GM19372 (cell line): ENCODE data around the gene GCN1.

Experiments used
- ATAC-seq: cut with Tn5 transposase; IDR thresholded peaks from one replicate; pipeline ENCODE4 v1.9.1; 2021; ENCODE audit warnings: mild to moderate bottlenecking, low read depth, moderate library complexity; ENCODE audit not compliant: unreplicated experiment

GCN1 gene

DNA sequence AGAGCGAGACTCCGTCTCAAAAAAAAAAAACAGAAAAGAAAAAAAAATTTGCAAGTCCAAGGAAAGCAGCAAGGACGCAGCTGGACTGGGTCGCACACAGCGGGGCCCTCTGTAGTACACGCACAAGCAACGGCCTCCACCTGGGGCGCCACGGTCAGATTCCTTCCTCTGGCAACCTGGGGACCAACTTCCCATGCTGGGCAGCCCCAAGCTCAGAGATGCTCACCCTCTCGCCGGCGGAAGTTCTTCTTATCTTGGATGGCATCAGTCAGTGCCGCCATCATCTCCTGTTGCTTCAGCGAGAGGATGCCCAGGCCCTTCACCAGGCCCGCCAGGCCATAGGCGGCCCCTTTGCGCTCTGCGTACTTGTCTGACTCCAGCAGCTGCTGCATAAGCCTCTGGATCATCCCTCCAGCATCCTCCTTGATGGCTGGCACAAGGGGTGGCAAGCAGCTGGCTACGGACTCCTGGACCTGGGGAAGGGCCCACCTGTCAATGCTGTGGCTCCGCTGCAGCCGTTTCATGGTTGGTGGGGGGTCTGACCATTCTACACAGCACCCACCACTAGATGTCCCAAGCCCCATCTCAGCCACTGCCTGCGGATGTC lies 43.5 kb downstream of the GCN1 start:
- ATAC-seq = no peak

DNA sequence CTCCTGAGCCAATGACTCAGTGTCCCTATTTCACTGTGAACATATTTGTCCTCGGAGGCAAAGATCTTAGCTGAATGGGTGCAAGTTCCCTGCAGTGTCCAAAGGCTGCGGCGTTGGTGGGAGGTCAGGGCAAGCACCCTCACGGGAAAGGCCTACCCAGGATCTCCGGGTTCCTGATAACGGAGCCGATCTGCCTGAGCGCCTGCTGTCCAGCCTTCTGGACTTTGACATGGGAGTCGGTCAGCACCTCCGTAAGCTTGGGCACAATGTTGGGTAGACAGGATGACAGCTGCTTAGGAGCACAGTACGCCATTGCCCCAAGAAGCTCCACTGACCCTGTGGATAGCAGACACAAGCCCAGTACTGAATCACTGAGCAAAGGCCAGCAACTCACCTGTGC lies 46.5 kb downstream of the GCN1 start:
- no peak for ATAC-seq

DNA sequence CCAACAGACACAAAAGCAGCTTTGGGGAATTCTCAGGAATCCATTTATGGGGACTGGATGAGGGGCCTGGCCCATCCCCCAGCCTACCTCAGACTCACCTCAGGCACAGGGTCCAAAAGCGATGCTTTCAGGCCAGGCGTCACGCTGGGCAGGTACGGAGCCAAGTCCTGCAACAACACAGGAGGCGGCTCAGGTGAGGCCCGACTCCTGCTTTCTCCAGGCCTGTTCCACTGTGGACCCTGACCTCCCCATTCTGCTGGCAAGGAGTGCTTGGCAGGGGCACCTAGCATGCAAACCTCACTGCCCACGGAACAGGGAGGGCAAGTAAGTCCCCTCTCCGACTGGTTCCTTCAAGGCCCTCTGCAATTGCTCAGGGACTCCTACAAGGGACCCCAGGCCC lies 49.4 kb downstream of the GCN1 start:
- no peak for ATAC-seq

DNA sequence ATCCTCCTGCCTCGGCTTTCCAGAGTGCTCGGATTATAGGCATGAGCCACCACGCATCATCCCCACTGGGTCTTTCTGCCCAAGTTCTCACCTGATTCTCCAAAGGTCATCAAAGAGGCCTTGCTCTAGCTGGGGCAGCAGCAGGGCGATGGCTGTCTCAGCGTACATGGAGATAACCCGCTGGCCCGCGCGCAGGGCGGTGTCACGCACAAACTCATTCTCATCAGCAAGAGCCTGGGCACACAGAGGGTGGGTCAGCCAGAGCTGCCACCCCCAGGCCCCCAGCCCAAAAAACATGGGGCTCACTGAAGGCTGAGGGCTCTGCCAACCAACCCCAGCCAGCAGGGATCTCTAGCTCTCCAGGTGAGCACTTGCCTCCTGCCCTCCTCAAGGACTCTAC lies 50.3 kb downstream of the GCN1 start:
- ATAC-seq = no peak

DNA sequence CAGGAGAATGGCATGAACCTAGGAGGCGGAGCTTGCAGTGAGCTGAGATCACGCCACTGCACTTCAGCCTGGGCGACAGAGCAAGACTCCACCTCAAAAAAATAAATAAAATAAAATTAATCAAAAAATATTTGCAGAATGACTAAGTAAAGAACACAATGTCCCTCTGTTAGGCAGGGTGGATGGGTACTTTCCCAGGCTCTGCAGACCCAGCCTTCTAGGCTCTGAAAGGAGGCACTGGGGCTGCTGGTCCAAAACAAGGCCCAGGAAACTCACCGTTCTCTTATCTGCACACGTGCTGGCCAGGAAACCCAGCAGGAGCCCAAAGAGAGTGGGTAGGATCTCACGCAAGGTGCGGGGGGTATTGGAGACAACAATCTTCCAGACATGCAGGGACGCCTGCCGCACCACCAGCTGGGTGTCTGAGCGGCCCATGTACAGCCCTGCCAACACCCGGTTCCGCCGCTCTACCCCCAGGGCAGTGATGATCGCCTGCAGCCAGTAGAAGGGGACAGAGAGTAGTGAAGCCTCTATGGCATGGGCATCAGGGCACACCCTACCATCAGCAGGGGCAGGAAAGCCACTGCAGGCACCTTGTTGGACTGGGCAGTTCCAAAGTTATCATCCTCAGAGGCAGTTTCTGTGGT lies 52.2 kb downstream of the GCN1 start:
- ATAC-seq = no peak

DNA sequence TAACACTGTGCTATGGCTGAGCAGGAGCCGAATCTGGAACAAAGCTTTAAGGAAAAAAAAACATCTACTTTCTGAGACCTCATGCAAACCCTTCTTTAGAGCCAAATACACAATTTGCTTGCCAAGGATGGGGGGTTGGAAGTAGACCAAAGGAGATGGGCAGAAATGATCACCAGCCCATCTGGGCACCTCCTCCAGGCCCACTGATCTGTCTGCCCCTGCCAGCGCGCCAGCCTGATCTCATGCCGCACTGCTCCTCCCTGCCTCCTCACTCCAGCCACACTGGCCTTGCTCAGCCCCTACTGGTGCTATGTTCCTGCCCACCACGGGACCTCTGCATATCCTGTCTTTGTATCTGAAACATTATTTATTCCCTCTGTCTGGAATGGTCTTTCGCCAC lies 53.2 kb downstream of the GCN1 start:
- ATAC-seq = no peak

DNA sequence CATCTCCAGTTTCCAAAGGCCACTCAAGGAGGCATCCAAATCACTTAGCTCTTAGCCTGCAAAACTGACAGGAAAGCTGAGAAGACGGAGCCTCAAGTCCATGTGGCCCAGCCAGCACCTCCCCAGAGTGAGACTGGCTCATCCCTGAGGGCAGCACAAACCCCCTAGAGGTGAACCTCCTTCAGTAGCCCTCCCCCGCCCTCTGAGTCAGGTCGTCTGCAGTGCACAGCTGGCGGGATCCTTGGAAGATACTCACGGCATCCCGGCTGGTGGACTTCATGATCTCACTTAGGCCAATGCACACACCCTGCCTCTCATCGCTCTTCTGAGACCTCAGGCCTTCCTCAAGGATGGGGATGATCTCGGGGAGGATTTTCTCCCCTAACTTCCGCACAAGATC lies 53.9 kb downstream of the GCN1 start:
- no peak for ATAC-seq

DNA sequence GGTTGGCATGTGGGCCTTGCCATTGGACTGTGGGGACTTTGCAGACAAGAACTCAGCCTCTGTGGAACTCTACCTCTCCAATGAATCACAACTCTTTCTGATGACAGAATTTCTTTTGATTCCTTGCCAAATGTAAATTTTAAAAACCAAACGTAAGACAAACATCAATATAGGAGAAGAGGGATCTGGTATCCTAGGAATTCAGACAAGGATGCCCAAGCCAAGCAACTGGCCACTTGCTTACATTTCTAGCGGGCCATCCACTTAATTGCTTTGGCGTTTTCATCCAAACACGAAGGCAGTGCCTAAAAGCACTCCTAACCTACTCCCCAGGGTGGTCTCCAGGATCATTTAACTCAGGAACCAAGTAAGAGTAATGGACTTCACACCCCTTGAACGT lies 54.6 kb downstream of the GCN1 start:
- no peak for ATAC-seq

DNA sequence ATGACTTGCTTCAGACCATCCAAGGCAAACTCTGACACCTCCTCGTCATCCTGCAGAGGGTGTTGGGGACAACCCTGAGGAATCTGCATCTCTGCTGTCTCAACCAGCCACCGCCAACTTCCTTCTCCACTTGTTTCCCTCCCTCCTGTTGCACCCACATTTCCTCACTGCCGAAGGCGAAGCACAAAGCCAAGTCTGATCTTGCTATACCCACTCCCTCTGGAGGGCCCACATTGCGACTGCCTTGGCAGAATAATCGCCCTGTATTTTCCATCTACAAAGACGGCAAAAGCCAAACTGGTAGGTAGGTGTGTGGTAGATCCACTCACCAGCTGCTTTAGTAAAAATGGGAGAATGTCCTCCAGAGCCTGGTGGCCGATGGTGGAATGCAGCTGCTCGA lies 56.1 kb downstream of the GCN1 start:
- no peak for ATAC-seq

DNA sequence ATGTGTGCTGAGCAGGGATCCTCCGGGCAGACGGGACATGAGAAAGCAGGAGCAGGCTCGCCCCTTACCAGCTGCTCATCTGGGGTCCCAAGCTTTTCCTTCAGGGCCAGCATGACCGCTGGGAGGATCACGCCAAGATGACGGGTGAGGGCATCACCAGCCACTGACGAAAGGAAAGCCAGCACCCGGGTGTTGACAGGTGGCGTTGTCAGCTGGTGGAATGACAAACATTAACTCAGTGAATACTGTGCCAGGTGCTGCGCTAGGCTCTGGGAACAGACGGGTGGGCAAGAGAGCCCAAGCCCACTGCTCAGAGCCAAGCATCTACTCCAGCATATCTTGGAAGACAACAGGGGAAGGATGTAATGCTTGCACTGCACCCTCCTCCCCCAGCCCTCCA lies 56.7 kb downstream of the GCN1 start:
- no peak for ATAC-seq

DNA sequence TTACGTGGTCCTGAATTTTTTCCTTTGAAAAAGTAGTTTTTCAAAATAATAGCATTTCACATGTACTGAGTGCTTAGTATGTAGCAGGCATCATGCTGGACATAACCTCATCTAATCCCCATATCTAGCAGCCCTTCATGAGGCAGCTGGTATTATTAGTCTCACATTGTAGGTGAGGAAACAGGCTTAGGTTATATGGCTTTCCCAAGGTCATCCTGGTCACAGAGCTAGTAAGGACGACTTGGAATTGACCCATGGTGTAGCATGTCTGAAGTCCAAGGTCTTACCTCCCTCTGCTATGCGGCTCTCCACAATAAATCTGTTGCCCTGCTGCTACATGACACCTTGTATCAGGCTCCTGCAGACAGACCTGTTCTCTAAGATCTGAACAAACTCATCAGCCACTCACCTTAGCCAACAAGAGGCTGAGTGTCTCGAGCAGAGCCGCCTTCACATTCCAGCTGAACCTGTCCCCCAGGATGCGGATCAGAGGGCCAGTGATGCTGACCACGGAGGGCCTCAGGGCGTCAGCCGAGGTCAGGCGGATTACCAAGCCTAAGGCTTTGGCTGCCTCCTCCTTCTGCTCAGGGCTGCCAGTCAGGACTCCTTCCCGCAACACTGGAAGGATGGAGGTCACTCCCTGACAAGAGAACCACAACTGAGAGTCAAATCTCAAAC lies 58.3 kb downstream of the GCN1 start:
- ATAC-seq = no peak

DNA sequence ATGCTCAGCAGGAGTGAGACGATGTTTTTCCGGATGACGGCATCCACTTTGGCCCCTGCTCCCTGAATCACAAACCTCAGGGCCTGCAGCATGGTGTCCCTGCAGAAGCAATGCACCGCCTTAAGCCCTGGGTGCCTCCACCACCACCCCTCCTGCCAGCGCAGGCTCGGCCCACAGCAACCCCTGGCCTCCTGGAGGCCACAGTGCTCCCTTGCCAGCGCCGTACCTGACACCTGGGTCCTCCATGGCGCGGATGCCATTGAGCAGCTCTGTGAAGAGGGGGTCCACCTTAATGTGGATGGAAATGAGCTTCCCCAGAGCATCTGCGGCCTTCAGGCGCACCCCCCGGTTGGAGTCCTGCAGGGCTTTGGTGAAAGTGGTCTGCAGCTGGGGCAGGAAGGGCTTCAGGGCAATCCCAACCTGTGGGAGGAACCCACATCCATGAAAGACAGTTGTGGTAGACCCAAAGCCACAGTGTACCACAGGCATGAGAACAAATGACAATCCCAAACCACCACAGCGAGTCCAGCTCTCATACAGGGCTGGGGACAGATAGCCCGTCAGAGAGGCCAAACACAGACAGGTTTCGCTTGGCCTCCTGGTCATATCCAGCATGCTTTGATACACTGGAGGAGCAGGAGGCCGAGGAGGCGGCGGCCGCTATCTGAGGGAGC lies 60.1 kb downstream of the GCN1 start:
- ATAC-seq = no peak

DNA sequence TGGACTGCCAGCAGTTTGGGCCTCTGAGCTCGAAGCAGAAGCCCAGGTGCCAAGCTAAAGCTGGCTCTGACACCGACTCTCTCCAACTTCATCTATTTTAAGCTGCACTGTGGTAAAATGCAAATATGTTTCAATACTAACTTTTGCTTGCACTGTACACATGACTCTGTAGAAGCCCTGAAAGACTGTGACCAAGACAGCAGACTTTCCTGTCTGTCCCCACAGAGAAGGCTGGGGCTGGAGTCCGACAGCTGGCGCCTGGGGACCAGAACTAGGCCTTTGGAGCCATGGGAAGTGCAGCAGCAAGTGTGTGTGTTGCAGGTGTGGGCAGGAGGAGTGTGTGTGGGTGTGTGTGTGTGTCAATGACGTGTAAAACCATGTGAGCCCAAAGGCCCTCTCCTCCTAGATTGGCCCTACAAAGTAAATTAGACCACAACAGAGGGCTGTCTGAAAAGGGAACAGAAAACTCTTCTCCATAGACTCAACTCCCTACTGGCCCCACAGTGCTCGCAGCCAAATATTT lies 61.6 kb downstream of the GCN1 start:
- peak; percentile 94 for ATAC-seq

DNA sequence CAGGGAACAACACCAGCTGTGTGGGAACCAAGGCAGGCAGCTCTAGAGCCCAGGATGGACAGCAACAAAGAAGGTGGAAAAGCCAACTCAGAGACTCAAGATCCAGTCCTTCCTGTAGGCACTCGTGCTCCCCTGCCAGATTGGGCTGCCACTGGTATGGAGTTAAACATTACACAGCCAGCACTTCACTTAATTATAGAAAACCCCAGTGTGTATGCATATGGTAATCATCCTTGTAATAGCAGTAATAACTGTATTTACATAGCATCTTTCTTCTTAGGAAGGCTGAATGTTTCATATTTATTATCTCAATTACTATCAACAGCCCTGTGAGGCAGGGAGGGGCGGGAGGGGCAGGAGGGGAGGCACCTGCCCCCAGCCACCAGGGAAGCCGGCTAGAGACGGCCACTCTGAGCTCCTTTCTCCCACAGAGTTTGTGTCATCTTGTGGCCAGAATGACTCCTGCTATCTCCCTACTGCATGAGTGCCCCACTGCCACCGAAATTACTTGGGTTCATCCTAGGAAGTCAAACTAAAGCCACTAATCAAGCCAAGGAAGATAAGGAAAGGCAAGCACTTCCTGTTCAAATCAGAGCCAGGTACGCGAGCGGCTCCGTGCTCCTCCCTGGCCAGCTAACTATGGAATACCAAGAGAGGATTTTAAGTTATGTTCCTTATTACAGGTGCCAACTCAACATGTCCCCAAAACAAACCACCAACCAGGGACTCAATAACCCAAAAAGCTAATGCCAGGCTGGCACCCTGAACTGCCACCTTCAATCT lies 62.3 kb downstream of the GCN1 start:
- no peak for ATAC-seq

DNA sequence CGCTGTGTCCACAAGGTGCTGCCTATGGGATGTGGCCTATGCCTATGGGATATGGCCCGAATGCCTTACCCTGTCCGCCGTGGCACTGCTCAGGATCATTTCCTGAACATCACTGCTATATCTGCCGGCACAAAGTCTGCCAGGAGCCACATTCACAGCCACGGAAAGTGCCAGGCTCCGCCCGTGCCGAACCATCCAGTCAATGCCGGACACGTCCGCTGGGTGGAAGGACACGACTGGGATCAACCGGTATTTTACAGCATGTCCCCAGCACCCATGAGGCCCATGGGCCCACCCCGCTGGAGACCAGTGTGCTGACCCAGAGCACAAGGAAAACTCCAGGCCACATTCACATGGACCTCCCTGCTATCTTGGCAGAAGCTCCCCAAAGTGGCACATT lies 63.4 kb downstream of the GCN1 start:
- ATAC-seq = no peak

DNA sequence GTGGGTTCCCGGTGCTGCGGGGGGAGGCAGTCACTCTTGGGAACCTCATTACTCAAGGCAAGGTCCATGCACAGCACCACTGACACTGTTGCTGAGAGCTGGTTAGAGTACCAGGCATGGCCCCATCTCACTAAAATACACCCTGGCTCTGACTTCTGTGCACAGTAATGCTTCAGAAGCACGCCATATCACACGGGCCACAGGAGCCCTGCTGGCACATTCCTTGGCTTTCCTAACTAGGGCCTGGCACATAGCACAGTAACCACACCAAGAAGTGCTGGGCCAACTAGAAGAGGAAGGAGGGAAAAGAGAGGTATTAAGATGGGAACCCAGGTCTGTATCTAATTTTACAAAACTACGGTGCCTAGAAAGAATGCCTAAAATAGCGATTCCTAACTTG lies 64.5 kb downstream of the GCN1 start:
- ATAC-seq = no peak

DNA sequence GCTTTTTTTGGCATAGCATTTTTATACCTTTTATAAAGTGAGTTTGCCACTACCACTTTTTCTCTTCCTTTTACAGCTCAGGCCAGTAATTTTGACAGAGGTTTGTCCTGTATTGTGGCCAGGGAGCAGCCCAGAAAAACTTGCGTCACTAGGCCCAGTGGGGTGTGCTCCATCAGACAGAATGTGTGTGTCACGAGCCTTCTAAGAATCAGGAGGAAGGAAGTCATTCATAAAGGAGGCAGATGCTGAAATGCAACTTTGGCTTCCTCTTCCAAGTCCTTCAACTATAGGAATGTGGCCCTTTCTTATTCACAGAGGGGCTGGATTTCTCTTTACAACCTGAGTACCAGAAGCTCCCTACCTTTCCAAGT lies 67.9 kb downstream of the GCN1 start:
- no peak for ATAC-seq

DNA sequence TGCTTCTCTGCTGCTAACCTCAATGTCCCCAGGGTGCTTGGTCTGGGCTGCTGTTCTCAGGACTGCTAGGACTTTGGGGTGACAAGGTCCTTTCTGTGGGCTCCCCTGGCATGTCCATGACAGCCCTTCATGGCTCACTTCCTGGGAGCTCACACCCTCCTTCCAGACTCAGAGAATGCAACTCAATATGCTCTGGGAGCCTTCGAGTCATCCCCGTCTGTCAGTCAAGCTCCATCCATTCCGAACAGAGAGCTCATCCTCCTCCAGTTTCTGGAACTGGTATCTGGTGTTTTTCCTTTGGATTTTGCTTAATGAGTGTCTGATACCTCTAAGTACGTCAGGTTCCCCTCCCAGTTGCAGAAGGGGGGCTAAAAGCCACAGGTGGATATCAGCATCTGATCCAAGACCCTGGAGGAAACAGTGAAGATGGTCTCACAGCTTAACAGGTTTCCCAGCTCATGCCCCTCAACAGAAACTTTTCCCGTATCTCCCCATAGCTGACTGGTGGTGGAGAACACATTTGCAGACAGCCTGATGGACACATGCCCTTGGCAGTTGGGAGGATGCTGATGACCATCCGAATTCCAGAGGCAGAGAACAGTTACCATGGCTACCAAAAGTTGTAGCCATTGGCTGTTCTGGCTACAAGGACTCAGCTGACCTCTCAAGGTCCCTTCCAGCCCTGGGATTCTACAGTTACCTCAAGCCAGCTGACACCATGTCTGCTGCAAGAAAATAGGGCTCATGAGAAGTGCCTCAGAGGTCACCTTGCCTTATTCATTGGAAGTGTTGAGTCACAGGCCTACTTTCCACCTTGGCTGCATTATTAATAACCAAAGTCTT lies 68.5 kb downstream of the GCN1 start:
- no peak for ATAC-seq

DNA sequence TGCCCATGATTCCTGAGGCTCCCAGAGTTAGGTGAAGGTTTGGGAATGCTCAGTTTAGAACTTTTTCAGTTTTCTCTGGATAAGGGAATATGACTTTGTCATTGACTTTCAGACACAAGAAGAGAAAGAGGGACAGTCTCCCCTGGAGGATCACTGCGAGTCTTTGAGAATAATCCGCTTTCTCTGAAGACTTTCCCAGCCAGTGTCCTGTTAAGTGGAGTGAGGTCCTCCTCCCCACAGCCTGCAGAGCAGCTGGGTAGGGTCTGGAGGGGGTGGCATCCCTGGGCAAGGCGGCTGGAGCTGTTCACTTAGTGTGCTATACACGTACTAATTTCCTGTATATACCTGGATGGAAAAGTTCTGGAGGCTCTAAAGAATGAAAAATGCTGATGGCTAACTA lies 69.5 kb downstream of the GCN1 start:
- ATAC-seq = no peak

DNA sequence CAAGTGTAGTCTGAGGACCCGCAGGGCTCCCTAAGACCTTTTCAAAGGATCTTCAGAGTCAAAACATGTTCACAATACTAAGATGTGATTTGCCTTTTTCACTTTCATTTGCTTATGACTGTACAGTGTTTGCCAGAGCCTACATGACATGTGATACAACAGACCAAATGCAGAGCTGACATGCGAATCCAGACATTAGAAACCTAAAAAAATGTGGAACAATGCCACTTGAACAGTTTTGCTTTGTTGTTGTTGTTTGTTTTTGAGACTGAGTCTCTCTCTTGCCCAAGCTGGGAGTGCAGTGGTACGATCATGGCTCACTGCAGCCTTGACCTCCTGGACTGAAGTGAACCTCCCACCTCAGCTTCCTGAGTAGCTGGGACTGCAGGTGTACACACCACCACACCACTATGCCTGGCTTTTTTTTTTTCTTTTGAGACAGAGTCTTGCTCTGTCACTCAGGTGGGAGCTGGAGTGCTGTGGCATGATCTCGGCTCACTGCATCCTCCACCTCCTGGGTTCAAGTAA lies 72.7 kb downstream of the GCN1 start:
- no peak for ATAC-seq
